Caco-2 (cell line): Measurements from ENCODE around the gene TFAP2A. TPM values are rescaled to one million over a fixed set of nuclear protein-coding genes. Genes with fewer than 3 reads are reported as not detected.

Source experiments
- BruUV-seq: library from RNA; stranded (reverse); fragments of 400-500 nt; replicated peaks from 2 replicates; lab custom pipeline; 2021; lab: Mats Ljungman, UMichigan
- CTCF ChIA-PET: fragments of 300-600 bp; sonication (Branson Sonifier 250); formaldehyde crosslinking; loops from one replicate; lab custom pipeline; 2022; ENCODE audit warnings: antibody characterized with exemption; lab: Charles Lee
- POLR2A ChIA-PET: fragments of 300-600 bp; sonication (Branson Sonifier 250); formaldehyde crosslinking; loops from one replicate; lab custom pipeline; 2022; ENCODE audit warnings: antibody characterized with exemption; lab: Charles Lee
- DNase-seq, 2 experiments: peaks; one replicate each; pipeline versions ENCODE4 v3.0.0 to v3.0.0-alpha.2; 2020 to 2022
- H3K27me3 ChIP-seq: replicated peaks from 2 replicates; pipeline ENCODE4 v1.6.0; 2011; ENCODE audit warnings: low read length; ENCODE audit not compliant: control insufficient read depth, insufficient read depth
- H3K36me3 ChIP-seq: 2 replicates; pipeline ENCODE4 v1.5.1; 2011; ENCODE audit warnings: low read length; ENCODE audit not compliant: control insufficient read depth, insufficient read depth
- H3K4me1 ChIP-seq: fragments of 250-450 bp; sonication (Bioruptor Pico); 2 replicates; pipeline ENCODE4 v1.5.1; 2020; ENCODE audit warnings: mild to moderate bottlenecking
- H3K4me3 ChIP-seq: 2 replicates; pipeline ENCODE4 v1.5.1; 2011; ENCODE audit warnings: low read depth, mild to moderate bottlenecking, control low read depth, low read length
- H3K9me3 ChIP-seq: fragments of 250-450 bp; sonication (Bioruptor Pico); 2 replicates; pipeline ENCODE4 v1.5.1; 2020; ENCODE audit warnings: mild to moderate bottlenecking, moderate library complexity
- H3K27ac Mint-ChIP-seq: one replicate; pipeline ENCODE4 v1.8.0; 2022; ENCODE audit warnings: mixed read lengths; ENCODE audit not compliant: unreplicated experiment
- H3K27me3 Mint-ChIP-seq: one replicate; pipeline ENCODE4 v1.8.0; 2022; ENCODE audit warnings: mixed read lengths; ENCODE audit not compliant: insufficient read depth, unreplicated experiment
- H3K36me3 Mint-ChIP-seq: one replicate; pipeline ENCODE4 v1.8.0; 2022; ENCODE audit warnings: mild to moderate bottlenecking, mixed read lengths; ENCODE audit not compliant: insufficient read depth, unreplicated experiment
- H3K4me1 Mint-ChIP-seq: one replicate; pipeline ENCODE4 v1.8.0; 2022; ENCODE audit warnings: low read depth, mixed read lengths; ENCODE audit not compliant: unreplicated experiment
- H3K4me3 Mint-ChIP-seq: one replicate; pipeline ENCODE4 v1.8.0; 2022; ENCODE audit warnings: mild to moderate bottlenecking, moderate library complexity, mixed read lengths; ENCODE audit not compliant: unreplicated experiment
- H3K9me3 Mint-ChIP-seq: one replicate; pipeline ENCODE4 v1.8.0; 2022; ENCODE audit warnings: mixed read lengths; ENCODE audit not compliant: unreplicated experiment
- intact Hi-C: fragments of 100-400 bp; cut with micrococcal nuclease; formaldehyde crosslinking; loops from one replicate; pipeline ENCODE4 v1.10.0; 2022; ENCODE audit not compliant: unreplicated experiment
- total RNA-seq: library from RNA; stranded (reverse); gene quantifications from 2 replicates; pipeline ENCODE4 v1.2.3, GENCODE V29; 2022
- TF ChIP-seq, protein P1 (sequence below), 2 experiments: fragments of 200-600 bp in 1 of 2; IDR thresholded peaks; 1 replicate in 1 of 2; 2 replicates in 1 of 2; pipeline versions ENCODE4 v1.5.1 to v1.8.0; 2011 to 2022; ENCODE audit warnings: antibody characterized with exemption in 1 of 2, control low read depth in 1 of 2, inconsistent platforms in 1 of 2, low read depth in 1 of 2, low read length in 1 of 2, mild to moderate bottlenecking in 1 of 2, moderate library complexity in 1 of 2; ENCODE audit not compliant: insufficient read depth in 1 of 2, severe bottlenecking in 1 of 2, unreplicated experiment in 1 of 2

TFAP2A gene
- total RNA-seq, 1 experiment from 2014 or later = 6.3 TPM

- POLR2A ChIA-PET = no interaction called here
- Histone ChIP-seq H3K4me1 (no peaks in the 10 kb centered on the region), H3K27me3 (no peaks in the 10 kb centered on the region), H3K4me3 (no peak overlapping the region), H3K9me3 (no peaks in the 10 kb centered on the region), H3K36me3 (no peaks in the 10 kb centered on the region)
- H3K36me3 Mint-ChIP-seq = no peaks in the 10 kb centered on the region
- TF ChIP-seq, protein P1, sequence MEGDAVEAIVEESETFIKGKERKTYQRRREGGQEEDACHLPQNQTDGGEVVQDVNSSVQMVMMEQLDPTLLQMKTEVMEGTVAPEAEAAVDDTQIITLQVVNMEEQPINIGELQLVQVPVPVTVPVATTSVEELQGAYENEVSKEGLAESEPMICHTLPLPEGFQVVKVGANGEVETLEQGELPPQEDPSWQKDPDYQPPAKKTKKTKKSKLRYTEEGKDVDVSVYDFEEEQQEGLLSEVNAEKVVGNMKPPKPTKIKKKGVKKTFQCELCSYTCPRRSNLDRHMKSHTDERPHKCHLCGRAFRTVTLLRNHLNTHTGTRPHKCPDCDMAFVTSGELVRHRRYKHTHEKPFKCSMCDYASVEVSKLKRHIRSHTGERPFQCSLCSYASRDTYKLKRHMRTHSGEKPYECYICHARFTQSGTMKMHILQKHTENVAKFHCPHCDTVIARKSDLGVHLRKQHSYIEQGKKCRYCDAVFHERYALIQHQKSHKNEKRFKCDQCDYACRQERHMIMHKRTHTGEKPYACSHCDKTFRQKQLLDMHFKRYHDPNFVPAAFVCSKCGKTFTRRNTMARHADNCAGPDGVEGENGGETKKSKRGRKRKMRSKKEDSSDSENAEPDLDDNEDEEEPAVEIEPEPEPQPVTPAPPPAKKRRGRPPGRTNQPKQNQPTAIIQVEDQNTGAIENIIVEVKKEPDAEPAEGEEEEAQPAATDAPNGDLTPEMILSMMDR (IDR thresholded peaks at IDR 0.05; ENCODE audit: insufficient read depth in 1 of 2, low read depth in 1 of 2, low read length in 1 of 2, severe bottlenecking in 1 of 2, unreplicated experiment in 1 of 2) = no peak
- H3K4me1 Mint-ChIP-seq = no peaks in the 10 kb centered on the region
- H3K27ac Mint-ChIP-seq = no peak overlapping the region
- H3K27me3 Mint-ChIP-seq = no peaks in the 10 kb centered on the region
- H3K4me3 Mint-ChIP-seq = no peak overlapping the region
- intact Hi-C loops = loop anchor here (5.0 kb wide), 1 partner anchor 1443 kb away; no protein-coding TSS in a partner anchor
- no peak for DNase-seq
- CTCF ChIA-PET = interaction anchor here (2.2 kb wide), 1 partner anchor 11 kb away, joined by 7 read pairs; the partner anchor contains the start of gene TFAP2A
- no peaks in the 10 kb centered on the region for H3K9me3 Mint-ChIP-seq
- BruUV-seq = no TSS peak
Observed at GRCh38 chr6:10425176-10425974, 10.5 kb upstream of the TFAP2A start.

GRCh38 chr6:10424040-10424439 lies 9.2 kb upstream of the TFAP2A start:
- intact Hi-C loops = no loop called here
- Histone ChIP-seq H3K36me3 (no peaks in the 10 kb centered on the region), H3K4me1 (no peaks in the 10 kb centered on the region), H3K27me3 (no peaks in the 10 kb centered on the region), H3K4me3 (no peak overlapping the region), H3K9me3 (no peaks in the 10 kb centered on the region)
- H3K4me3 Mint-ChIP-seq = no peak overlapping the region
- no peaks in the 10 kb centered on the region for H3K9me3 Mint-ChIP-seq
- CTCF ChIA-PET = interaction anchor here (1.1 to 2.2 kb wide), 2 partner anchors 9 to 11 kb away, joined by 3 to 7 read pairs; partner anchors contain the start of gene TFAP2A
- no peak for DNase-seq
- no peaks in the 10 kb centered on the region for H3K27me3 Mint-ChIP-seq
- TF ChIP-seq, protein P1 (IDR thresholded peaks at IDR 0.05; ENCODE audit: insufficient read depth in 1 of 2, low read depth in 1 of 2, low read length in 1 of 2, severe bottlenecking in 1 of 2, unreplicated experiment in 1 of 2) = peak; percentile 7 to 10
- POLR2A ChIA-PET = no interaction called here
- BruUV-seq = no TSS peak
- H3K4me1 Mint-ChIP-seq = no peaks in the 10 kb centered on the region
- no peaks in the 10 kb centered on the region for H3K36me3 Mint-ChIP-seq
- H3K27ac Mint-ChIP-seq = no peak overlapping the region

GRCh38 chr6:10422737-10423034 lies 7.8 kb upstream of the TFAP2A start:
- Mint-ChIP-seq H3K27ac (no peak overlapping the region), H3K9me3 (no peaks in the 10 kb centered on the region), H3K4me1 (no peaks in the 10 kb centered on the region), H3K4me3 (no peak overlapping the region), H3K36me3 (no peaks in the 10 kb centered on the region), H3K27me3 (no peaks in the 10 kb centered on the region)
- H3K4me3 ChIP-seq = no peak overlapping the region
- H3K4me1 ChIP-seq = no peaks in the 10 kb centered on the region
- no peaks in the 10 kb centered on the region for H3K36me3 ChIP-seq
- TF ChIP-seq, protein P1 (IDR thresholded peaks at IDR 0.05; ENCODE audit: insufficient read depth in 1 of 2, low read depth in 1 of 2, low read length in 1 of 2, severe bottlenecking in 1 of 2, unreplicated experiment in 1 of 2) = no peak
- ChIA-PET CTCF (interaction anchor here (0.7 kb wide), 1 partner anchor 286 kb away, joined by 4 read pairs; no protein-coding TSS in a partner anchor), POLR2A (no interaction called here)
- DNase-seq = no peak
- no peaks in the 10 kb centered on the region for H3K9me3 ChIP-seq
- no TSS peak for BruUV-seq
- intact Hi-C loops = no loop called here
- no peaks in the 10 kb centered on the region for H3K27me3 ChIP-seq
